ENCODE measurements around the gene TMEM225B. TPM values are rescaled to one million over a fixed set of nuclear protein-coding genes. Genes with fewer than 3 reads are reported as not detected.
"Not testable (repeated sequence)": the region's sequence is repeated elsewhere in the genome, so short reads cannot be mapped to it uniquely, and the experiment has no call there.

The TMEM225B gene
- total RNA-seq, 1 experiment from 2014 or later = not detected

DNA sequence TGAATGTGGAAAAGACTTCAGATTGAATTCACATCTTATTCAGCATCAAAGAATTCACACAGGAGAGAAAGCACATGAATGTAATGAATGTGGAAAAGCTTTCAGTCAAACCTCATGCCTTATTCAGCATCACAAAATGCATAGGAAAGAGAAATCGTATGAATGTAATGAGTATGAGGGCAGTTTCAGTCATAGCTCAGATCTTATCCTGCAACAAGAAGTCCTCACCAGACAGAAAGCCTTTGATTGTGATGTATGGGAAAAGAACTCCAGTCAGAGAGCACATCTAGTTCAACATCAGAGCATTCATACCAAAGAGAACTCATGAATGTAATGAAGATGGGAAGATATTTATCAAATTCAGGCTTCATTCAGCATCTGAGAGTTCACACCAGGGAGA, 24.8 kb upstream of the TMEM225B start:
- in situ Hi-C loops (cut with HindIII; ENCODE audit: low pct_unique_long_range_greater_than_20kb, low sequenced_read_pairs) = no loop called here
- no peak for DNase-seq (ENCODE audit: low read depth)

DNA sequence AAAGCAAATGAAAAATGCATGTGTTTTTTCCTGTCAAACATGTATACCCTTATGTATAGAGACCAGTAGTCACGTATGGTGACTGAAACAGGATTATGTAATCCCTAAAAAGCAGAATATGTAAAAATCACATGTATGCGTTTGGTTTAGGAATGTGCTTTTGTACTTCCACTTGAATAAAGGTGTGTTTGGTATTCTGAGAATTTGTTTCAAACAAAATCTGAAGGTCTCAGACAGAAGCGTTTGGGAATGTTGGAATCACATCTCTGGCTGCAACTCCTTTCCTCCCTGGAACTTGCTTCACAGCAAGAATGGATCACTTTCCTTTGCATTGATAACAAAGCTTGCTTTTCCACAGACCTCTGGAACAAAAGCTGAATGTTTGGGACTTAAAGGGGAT, 21.8 kb upstream of the TMEM225B start:
- no peak for DNase-seq (ENCODE audit: low read depth)
- in situ Hi-C loops (cut with HindIII; ENCODE audit: low pct_unique_long_range_greater_than_20kb, low sequenced_read_pairs) = no loop called here

DNA sequence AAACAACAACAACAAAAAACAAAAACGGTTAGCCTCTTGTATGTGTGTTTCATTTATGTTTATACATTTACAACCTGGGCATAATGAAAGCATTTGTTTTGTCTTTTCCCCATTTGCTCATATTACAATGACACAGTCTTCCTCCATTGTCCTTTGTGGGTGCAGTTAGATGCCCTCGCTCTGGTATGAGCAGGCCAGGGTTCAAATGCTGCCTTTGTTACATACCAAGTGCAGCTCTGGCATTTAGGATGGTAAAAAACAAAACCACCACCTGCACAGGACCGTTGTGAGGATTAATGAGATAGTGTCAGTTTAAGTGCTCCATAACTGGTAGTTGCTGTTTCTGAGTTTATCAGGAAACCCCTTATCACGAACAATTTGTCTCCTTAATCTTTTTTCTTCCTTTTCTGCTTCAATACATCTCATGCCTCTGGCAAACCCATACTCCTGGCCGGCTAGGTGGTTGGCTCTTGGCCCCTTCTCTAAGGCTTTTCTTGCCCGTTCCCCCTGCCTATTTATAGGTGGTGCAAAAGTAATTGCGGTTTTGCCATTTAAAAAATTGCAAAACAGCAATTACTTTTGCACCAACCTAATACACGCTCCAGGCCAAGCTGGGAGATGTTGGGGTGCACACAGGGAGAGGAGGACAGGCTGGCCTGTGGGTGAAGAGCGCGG, 18.6 kb upstream of the TMEM225B start:
- DNase-seq (ENCODE audit: low read depth) = no peak
- in situ Hi-C loops (cut with HindIII; ENCODE audit: low pct_unique_long_range_greater_than_20kb, low sequenced_read_pairs) = no loop called here

DNA sequence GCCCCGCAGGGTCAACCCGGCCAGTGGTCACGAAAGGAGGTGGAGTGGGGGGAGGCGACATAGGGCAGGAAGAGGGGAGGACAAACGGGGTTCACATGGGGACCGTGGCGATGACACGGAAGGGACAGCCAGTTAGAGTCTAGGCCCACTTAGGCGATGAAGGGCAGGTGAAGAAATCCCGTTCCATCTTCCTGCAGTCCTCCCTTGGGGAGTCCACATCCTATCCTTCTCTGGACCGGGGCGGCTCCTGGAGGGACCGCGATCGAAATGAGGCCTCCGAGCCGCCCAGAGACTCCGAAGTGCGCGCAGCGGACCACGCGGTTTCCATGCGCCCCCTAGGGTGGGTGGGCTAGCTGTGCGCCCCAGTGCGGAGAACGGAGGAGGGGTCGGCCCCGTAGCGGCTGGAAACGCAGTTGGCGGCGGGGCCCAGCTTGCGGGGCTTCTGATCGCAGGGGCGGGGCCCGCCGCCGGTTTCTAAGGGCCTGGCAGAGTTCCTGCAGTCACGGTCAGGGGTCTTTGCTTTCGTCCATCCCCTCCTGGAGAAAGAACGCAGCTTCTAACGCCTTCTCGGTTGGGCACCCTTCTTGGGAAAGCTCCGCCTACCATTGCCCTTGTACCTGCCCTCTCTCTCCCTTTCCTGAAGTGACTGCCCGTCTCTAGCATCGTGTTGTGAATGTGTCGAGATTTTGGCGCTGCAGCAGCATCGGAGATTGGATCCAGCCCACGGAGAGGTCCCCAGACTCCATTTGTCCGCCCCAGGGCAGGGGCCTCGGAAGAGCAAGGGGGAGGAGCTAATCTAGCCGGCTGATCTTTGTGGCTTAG, 17.9 kb upstream of the TMEM225B start:
- in situ Hi-C loops (cut with HindIII; ENCODE audit: low pct_unique_long_range_greater_than_20kb, low sequenced_read_pairs) = no loop called here

DNA sequence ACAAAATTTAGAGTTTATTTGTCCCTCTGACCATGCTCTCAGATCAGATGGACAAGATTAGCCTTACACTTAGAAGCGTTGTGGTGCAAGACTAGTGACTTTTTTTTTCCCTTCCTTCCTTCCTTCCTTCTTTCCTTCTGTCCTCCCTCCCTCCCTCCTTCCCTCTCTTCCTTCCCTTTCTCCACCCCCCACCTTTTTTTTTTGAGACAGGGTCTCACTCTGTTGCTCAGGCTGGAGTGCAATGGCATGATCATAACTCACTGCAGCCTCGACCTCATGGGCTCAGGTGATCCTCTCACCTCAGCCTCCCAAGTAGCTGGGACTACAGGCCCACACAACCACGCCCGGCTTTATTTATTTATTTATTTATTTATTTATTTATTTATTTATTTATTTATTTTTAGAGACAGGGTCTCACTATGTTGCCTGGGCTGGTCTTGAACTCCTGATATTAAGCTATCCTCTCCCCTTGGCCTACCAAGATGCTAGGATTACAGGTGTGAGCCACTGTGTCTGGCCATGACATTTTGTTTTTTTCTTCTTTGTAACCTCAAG, 17.2 kb upstream of the TMEM225B start:
- DNase-seq (ENCODE audit: low read depth); in situ Hi-C loops (cut with HindIII; ENCODE audit: low pct_unique_long_range_greater_than_20kb, low sequenced_read_pairs): not testable (repeated sequence)

More for the DNA sequence above, 17.9 kb upstream of the TMEM225B start:
- no peak for DNase-seq (ENCODE audit: low read depth)

DNA sequence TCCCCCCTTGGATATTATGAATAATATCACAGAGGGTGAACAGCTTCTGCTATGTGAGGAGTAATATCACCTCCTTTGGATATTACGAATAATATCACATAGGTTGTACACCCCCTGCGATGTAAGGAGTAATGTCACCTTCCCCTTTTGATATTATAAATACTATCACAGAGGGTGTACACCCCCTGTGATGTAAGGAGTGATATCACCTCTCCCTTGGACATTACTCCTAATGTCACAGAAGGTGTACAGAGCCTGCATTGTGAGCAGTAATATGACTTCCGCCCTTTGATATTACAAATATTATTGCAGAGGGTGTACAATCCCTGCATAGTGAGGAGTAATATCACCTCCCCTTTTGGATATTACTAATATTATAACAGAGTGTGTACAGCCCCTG, 9.2 kb upstream of the TMEM225B start:
- DNase-seq (ENCODE audit: low read depth) = no peak
- in situ Hi-C loops (cut with HindIII; ENCODE audit: low pct_unique_long_range_greater_than_20kb, low sequenced_read_pairs) = no loop called here

DNA sequence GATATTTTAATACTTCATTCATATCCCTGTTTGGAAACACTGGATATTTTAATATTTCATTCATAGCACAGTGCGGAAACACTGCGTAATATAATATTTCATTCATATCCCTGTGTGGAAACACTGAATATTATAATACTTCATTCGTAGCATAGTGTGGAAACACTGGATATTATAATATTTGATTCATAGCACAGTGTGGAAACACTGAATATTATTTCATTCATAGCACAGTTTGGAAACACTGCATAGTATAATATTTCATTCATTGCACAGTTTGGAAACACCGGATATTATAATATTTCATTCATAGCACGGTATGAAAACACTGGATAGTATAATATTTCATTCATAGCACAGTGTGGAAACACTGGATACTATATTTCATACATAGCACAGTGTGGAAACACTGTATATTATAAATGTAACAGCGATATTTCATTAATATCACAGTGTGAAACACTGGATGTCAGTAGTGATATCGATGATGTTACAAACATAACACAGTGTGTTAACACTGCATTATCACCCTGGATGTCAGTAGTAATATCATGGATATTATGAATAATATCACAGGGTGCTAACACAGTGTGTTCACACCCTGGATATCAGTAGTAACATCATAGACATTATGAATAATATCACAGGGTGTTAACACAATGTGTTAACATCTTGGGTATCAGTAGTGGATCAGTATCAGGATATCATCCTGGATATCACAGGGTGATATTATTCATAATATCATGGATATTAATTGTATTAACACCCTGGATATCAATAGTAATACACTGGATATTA, 2.9 kb upstream of the TMEM225B start:
- DNase-seq (ENCODE audit: low read depth) = no peak
- in situ Hi-C loops (cut with HindIII; ENCODE audit: low pct_unique_long_range_greater_than_20kb, low sequenced_read_pairs) = no loop called here

DNA sequence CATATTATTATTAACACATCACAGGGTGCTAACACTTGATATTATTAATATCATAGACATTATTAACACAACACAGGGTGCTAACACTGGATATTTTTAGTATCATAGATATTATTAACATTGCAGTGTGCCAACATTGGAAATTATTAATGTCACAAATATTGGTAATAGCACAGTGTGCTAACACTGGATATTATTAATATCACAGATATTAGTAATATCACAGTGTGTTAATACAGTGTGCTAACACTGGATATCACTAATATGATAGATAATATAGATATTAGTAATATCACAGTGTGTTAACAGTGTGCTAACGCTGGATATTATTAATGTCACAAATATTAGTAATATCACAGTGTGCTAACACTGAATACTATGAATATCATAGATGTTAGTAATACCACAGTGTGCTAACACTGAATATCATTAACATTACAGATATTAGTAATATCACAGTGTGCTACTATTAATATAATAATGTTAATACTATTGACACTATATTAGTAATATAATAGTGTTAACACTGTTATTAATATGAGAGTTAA, 1.6 kb upstream of the TMEM225B start:
- DNase-seq (ENCODE audit: low read depth) = no peak
- in situ Hi-C loops (cut with HindIII; ENCODE audit: low pct_unique_long_range_greater_than_20kb, low sequenced_read_pairs) = no loop called here

DNA sequence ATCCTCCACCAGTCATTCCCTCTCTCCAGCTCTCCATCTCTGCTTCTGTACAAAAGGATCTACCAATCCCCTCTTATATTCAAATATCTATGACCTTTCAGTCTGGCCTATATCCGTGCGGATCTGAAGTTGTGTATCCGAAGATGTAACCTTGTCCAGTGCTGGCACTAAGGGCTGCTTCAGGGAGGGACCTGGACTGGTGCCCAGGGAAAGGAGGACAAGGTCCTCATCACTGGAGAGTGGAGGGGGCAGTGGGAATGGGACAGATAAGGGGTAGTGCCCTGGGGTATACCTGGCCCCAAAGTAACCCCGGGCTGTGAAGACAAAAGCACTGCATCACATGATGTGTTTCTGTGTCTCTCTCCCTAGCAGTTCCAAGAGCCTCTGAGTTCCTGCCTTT, 1.8 kb downstream of the TMEM225B start:
- no peak for DNase-seq (ENCODE audit: low read depth)
- in situ Hi-C loops (cut with HindIII; ENCODE audit: low pct_unique_long_range_greater_than_20kb, low sequenced_read_pairs) = no loop called here

DNA sequence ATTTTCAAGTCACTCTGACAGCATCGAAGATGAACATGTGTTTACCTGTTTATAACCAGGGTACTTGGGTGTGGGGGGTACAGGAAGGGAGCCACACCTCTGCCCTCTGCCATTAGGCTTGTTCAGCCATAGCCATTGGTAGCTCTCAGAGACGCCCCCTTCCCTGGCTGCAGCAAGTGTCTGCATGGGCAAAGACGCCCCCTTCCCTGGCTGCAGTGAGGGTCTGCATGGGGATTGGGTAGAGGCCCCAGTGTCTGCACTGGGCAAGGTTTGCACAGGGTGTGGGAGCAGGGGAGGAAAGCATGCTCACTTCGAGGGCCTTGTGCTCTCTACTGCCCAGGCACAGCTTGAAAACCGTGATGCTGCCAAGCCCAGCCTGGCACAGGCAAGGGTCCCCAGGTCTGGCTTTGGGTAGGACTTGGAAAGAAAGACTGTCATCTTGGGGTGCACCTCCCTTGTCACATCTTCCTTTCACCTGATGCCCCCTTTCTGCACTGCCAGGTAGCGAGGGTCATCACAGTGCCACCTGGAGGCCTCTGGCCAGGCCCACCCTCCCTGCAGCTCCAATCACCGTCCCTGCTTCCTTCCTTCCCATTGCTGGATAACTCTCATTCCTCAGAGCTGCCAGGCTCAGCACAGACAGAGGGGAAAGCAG, 3.7 kb downstream of the TMEM225B start:
- in situ Hi-C loops (cut with HindIII; ENCODE audit: low pct_unique_long_range_greater_than_20kb, low sequenced_read_pairs) = no loop called here
- no peak for DNase-seq (ENCODE audit: low read depth)

DNA sequence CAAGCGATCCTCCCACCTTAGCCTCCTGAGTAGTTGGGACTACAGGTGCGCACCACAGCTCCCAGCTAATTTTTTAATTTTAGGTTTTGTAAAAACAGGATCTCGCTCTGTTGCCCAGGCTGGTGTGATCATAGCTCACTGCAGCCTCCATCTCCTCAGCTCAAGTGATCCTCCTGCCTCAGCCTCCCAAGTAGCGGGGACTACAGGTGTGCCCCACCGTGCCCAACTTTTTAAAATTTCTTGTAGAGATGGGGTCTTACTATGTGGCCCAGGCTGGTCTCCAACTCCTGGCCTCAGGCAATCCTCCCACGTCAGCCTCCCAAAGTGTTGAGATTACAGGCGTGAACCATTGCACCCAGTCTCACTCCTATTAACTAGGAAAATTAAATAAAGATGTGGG, 7.5 kb downstream of the TMEM225B start:
- in situ Hi-C loops (cut with HindIII; ENCODE audit: low pct_unique_long_range_greater_than_20kb, low sequenced_read_pairs) = no loop called here
- DNase-seq (ENCODE audit: low read depth) = no peak

DNA sequence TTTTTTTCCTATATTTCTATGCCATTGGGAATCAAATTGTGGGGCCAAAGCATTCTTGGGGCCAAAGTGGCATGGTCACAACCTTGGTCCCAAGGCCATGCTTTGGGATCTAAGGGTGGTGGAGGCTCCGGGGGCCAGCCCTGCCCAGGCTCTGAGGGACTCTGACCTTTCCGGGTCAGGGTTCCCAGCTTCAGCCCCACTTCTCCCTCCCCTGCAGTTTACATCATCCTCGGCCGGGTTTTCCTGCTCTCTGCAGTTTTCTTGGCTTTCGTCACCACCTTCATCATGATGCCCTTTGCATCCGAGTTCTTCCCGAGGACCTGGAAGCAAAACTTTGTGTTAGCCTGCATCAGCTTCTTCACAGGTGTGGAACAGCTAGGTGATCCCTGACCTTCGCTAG, 8.5 kb downstream of the TMEM225B start:
- no peak for DNase-seq (ENCODE audit: low read depth)
- in situ Hi-C loops (cut with HindIII; ENCODE audit: low pct_unique_long_range_greater_than_20kb, low sequenced_read_pairs) = no loop called here

DNA sequence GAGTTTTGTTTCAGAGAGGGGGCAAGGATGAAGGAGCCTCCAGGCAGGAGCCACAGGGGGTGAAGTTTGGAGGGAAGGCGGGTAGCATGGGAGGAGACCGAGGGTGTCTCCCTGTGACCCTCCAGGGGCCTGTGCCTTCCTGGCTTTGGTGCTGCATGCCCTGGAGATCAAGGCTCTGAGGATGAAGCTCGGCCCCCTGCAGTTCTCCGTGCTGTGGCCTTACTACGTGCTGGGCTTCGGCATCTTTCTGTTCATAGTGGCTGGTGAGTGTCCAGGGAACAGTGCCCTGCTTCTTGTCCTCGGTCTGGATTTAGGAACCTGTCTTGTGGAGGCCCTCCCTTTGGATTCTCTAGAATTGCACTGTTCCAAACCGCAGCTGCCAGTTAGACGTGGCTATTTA, 9.5 kb downstream of the TMEM225B start:
- DNase-seq (ENCODE audit: low read depth) = no peak
- in situ Hi-C loops (cut with HindIII; ENCODE audit: low pct_unique_long_range_greater_than_20kb, low sequenced_read_pairs) = no loop called here

DNA sequence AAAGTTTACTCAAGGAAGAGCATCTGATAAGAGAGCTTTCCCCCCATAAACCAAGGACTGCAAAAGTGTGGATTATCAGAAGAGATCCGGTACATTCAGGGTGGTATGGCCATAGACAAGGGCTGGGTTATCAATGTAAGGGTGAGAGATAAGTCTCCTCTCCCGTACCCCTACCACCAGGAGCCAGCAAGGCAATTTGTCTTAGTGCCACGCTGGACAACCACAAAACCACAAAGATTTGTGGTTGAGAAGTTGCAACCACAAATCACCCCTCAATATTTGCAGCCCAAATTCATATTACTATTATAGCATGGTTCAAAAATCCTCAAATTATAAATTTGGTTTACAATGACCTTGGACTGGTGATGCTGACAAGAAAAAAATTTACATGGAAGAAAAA, 16.4 kb downstream of the TMEM225B start:
- in situ Hi-C loops (cut with HindIII; ENCODE audit: low pct_unique_long_range_greater_than_20kb, low sequenced_read_pairs) = no loop called here
- DNase-seq (ENCODE audit: low read depth) = no peak

DNA sequence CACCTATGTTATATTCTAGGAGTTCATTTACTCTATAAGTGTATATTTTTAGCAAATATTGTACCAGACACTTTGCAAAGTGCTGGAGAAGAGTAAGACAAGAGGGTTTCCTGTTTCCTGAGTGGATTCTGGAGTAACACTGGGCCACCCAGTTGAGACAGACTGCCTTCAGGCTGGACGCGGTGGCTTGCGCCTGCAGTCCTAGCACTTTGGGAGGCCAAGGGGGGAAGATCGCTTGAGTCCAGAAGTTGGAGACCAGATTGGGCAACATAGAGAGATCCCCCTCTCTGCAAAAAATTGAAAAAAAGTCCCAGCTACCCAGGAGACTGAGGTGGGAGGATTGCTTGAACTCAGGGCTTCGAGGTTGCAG, 17.9 kb downstream of the TMEM225B start:
- in situ Hi-C loops (cut with HindIII; ENCODE audit: low pct_unique_long_range_greater_than_20kb, low sequenced_read_pairs) = no loop called here
- no peak for DNase-seq (ENCODE audit: low read depth)

DNA sequence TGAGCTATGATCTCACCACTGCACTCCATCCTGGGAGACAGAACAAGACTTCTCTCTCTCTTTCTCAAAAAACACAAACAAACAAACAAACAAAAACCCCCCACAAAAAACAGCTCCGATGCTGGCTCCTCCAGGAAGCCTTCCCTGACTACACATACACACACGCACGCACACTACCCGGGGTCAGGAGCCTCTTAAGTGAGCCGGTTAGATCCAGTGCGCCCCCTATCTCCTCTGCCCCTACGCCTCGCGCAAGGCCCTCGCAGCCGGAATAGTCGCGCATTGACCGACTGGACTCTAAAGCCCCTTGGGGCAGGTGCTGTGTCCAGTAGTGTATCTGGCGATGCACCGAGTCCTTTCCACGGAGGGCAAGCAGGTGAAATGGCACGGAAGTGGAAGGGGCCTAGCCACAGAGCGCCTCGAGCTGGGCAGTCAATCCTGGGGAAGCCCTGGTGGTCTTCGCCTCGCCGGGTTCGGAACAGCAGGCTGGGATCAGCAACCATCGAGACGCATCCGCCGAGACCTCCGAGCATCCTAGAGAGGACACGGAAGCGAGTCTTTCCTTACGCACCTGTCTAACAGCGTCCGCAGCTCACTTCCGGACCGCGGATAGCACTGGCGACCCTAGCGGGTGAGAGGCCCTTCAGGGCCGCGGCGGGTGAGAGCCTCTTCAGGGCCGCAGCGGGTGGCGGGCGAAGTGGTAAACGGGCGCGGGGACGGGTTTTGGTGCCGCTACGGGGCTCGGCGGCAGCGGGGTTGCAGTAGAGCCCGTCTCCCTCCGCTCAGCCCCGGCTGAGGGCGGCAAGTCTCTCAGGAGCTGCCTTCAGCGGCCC, 18.5 kb downstream of the TMEM225B start, which contains the start of gene ZSCAN25:
TSS of gene ZSCAN25 (plus strand) at position 588 of the 833 bp plus-strand sequence. CDS start 2,661 bp downstream, outside the sequence.
- in situ Hi-C loops (cut with HindIII; ENCODE audit: low pct_unique_long_range_greater_than_20kb, low sequenced_read_pairs) = no loop called here
- DNase-seq (ENCODE audit: low read depth) = peak; percentile 85

DNA sequence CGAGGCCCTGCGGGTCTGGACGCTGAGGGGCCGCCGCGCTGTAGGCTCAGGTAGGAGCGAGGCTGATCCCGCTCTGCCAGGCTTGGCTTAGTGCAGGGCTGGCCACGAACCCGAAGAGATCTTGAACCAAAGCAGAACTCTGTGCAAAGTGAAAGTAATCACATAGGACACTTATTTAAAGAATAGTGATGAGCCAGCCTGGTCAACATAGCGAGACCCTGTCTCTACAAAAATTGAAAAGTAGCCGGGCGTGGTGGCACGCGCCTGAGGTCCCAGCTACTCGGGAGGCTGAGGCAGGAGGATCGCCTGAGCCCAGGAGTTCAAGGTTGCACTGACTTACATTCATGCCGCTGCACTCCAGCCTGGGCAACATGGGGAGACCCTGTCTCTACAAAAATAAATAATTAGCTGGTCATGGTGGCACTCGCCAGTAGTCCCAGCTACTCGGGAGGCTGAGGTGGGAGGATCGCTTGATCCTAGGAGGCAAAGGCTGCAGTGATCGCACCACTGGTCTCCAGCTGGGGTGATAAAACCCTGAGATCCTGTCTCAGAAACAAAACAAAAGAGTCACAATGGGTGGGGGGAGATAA, 19.2 kb downstream of the TMEM225B start:
- DNase-seq (ENCODE audit: low read depth) = no peak
- in situ Hi-C loops (cut with HindIII; ENCODE audit: low pct_unique_long_range_greater_than_20kb, low sequenced_read_pairs) = no loop called here
